Pancreas (tissue), 10 donors: ENCODE measurements around the gene NUDT22. TPM values are rescaled to one million over a fixed set of nuclear protein-coding genes. Genes with fewer than 3 reads are reported as not detected.
"Not testable (repeated sequence)": the region's sequence is repeated elsewhere in the genome, so short reads cannot be mapped to it uniquely, and the experiment has no call there.

Experiments
- ATAC-seq, 4 donors: fragments of 200-7000 bp; cut with Tn5 transposase; one replicate each; pipeline versions ENCODE4 v1.8.0 to v1.9.1; 2020; ENCODE audit warnings: mild to moderate bottlenecking in 4 of 4, moderate library complexity in 4 of 4
- DNase-seq, 6 donors: peaks; one replicate each; pipeline ENCODE4 v3.0.0-alpha.2; 2020
- FAIRE-seq: peaks from 2 replicates; lab custom pipeline; 2012; peaks lifted over from hg19 to GRCh38; lab: Jason Lieb, UNC
- H3K27ac ChIP-seq, 4 donors: fragments of 200-600 bp; sonication (generic); 1 replicate in 3 of 4; 2 replicates in 1 of 4; pipeline versions ENCODE4 v1.5.0 to v1.8.0; 2020
- H3K27me3 ChIP-seq, 4 donors: fragments of 200-600 bp; one replicate each; pipeline ENCODE4 v1.8.0; 2021
- H3K36me3 ChIP-seq, 3 donors: fragments of 200-600 bp; sonication (generic) in 1 of 3; one replicate each; pipeline versions ENCODE4 v1.5.0 to v1.8.0; 2020 to 2021
- H3K4me1 ChIP-seq, 3 donors: fragments of 200-600 bp; one replicate each; pipeline ENCODE4 v1.8.0; 2021
- H3K4me3 ChIP-seq, 4 donors: fragments of 200-600 bp; sonication (generic) in 2 of 4; one replicate each; pipeline versions ENCODE4 v1.5.0 to v1.8.0; 2020 to 2021
- H3K9me3 ChIP-seq, 4 donors: fragments of 200-600 bp; one replicate each; pipeline ENCODE4 v1.8.0; 2021
- CTCF ChIP-seq, 4 donors: fragments of 200-600 bp; sonication (generic) in 3 of 4; IDR thresholded peaks; one replicate each; pipeline versions ENCODE4 v1.5.0 to v1.8.0; 2021; ENCODE audit warnings: antibody characterized with exemption in 4 of 4
- WGBS, 2 donors: extraction: QIAGEN DNeasy Blood & Tissue Kit; methylation state at CpG; one replicate each; pipeline ENCODE4 v1.1.7; 2013; 5-methylcytosine and 5-hydroxymethylcytosine counted together
- intact Hi-C, 3 donors: fragments of 100-400 bp; cut with DNase I; formaldehyde crosslinking; loops; one replicate each; pipeline versions ENCODE4 v1.11.1 to v1.14.2; 2022
- polyA plus RNA-seq, 2 donors: library from polyadenylated mRNA; stranded (reverse); fragments of 200-250 nt; gene quantifications; one replicate each; pipeline ENCODE4 v1.2.3, GENCODE V29; 2013
- total RNA-seq, 6 donors: library from RNA; stranded (reverse); fragmentation: NEBNext Ultra II Directional in 4 of 6; extraction: Animal tissue kit (Norgen Biotek cat#: 25700) in 4 of 6; gene quantifications; one replicate each; pipeline versions ENCODE4 v1.2.1 to v1.2.4, GENCODE V29; 2021 to 2023
- donor health status: healthy with polysubstance abuse.
- donor health status: DM: no; HTN: no; CAD: no; lungs with moderate emphysema.
- donor health status: DM: no; HTN: no; CAD: no.
- donor health status: control.
- donor health status: control.
- donor health status: Bipolar disorder and iron deficiency.
- donor health status: DM: yes; HTN: yes; CAD: no.
- donor health status: DM: no; HTN: no; CAD: no.
- donor health status: DM: no; HTN: no; CAD: no.
- donor health status: DM: yes; HTN: yes; CAD: no.

NUDT22 gene
- total and polyA plus RNA-seq, 8 donors = 32.6 to 115 (median 39.0) TPM

DNA sequence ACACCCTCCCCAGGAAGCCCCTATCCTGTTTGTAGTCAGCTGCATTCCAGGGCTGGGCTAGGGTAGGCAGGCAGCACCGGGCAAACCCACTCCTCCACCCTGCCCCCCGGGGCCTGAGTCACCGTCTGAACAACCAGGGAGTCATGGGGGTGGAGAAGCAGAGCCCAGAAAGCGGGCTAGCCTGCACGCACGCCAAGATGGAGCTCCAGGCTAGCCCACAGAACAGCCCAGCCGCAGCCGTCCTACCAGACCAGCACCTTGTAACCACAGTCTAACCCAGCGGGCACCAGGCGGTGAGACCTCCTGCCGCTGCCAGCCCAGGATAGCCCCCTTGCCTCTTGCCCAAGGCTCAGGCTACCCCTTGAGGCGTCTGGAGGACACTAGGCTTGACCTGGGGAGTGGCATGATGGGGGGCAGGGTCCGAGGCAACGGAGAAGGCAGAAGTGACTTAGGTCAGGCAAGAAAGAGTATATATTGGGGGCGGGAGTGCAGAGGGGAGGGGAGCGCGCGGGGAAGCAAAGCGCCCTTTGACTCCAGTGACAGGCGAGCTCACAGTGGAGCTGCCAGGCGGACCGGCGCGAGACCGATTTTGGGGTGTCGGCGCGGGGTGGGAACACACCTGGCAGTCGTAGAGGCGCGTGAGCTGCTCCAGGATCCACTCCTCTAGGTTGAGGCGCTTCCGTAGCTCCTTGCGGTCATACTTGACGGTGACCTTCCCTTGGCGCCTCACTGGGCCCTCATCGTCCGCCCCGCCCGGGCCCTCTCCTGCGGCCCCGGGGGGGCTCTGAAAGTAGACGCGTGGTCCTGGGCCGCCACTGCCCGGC lies 19.9 kb downstream of the NUDT22 start:
- FAIRE-seq = no peak
- peaks cover 0 to 24% (median 17%) of the 10 kb centered on the region in 3 donors for H3K4me1 ChIP-seq
- peak; percentile 8 to 22 (median 17) for ATAC-seq

GRCh38 chr11:64246621-64246870 lies 20.5 kb downstream of the NUDT22 start:
- WGBS, 2 donors = 0% methylated on average over 16 to 43 of the region's 43 CpGs
- H3K9me3 ChIP-seq, H3K36me3 ChIP-seq, H3K27me3 ChIP-seq, intact Hi-C loops, DNase-seq, FAIRE-seq: not testable (repeated sequence)
- peak overlapping the region; percentile 76 to 89 (median 83) for H3K27ac ChIP-seq
- ATAC-seq = peak in 1 of 4 donors; percentile 0
- peak overlapping the region in 3 of 4 donors; percentile 35 to 70 (median 54) for H3K4me3 ChIP-seq
- H3K4me1 ChIP-seq = peaks cover 0 to 24% (median 17%) of the 10 kb centered on the region in 3 donors

More for the DNA sequence above, 19.9 kb downstream of the NUDT22 start:
- TF ChIP-seq CTCF (IDR thresholded peaks at IDR 0.05) = no peak
- H3K27me3 ChIP-seq = no peaks in the 10 kb centered on the region
- DNase-seq = peak; percentile 84 to 92 (median 88)
- intact Hi-C loops = no loop called here
- peak overlapping the region; percentile 76 to 89 (median 83) for H3K27ac ChIP-seq
- H3K36me3 ChIP-seq = no peaks in the 10 kb centered on the region
- WGBS, 2 donors = 1% methylated on average over 31 to 46 of the region's 46 CpGs
- H3K4me3 ChIP-seq = peak overlapping the region; percentile 35 to 75 (median 62)
- no peaks in the 10 kb centered on the region for H3K9me3 ChIP-seq

GRCh38 chr11:64246871-64247728 lies 21.0 kb downstream of the NUDT22 start, which contains the start of gene PPP1R14B:
Gene PPP1R14B (minus strand): TSS chr11:64246943. CDS start chr11:64246673, 270 bp downstream.
- peak within 1 kb of the TSS; percentile 76 to 89 (median 83) for H3K27ac ChIP-seq
- H3K4me3 ChIP-seq = peak within 1 kb of the TSS; percentile 35 to 75 (median 62)
- H3K4me1 ChIP-seq = peaks cover 0 to 24% (median 17%) of the 10 kb centered on the region in 3 donors
- TF ChIP-seq CTCF (IDR thresholded peaks at IDR 0.05) = peak in 1 of 4 donors; percentile 5
- peak; percentile 55 to 74 (median 68) for ATAC-seq
- intact Hi-C loops = no loop called here
- no peak for FAIRE-seq
- peak; percentile 84 to 95 (median 90) for DNase-seq
- no peaks in the 10 kb centered on the region for H3K27me3 ChIP-seq
- no peaks in the 10 kb centered on the region for H3K36me3 ChIP-seq
- WGBS, 2 donors = 0% methylated on average over 56 to 73 of the region's 74 CpGs
- H3K9me3 ChIP-seq = no peaks in the 10 kb centered on the region

- intact Hi-C loops = no loop called here
- 32 to 36% methylated on average over 30 to 31 of the region's 31 CpGs for WGBS, 2 donors
- ATAC-seq (no peak), FAIRE-seq (no peak), DNase-seq (no peak)
- peak overlapping the region; percentile 35 to 70 (median 48) for H3K4me3 ChIP-seq
- no peaks in the 10 kb centered on the region for H3K36me3 ChIP-seq
- no peaks in the 10 kb centered on the region for H3K27me3 ChIP-seq
- no peaks in the 10 kb centered on the region for H3K9me3 ChIP-seq
- TF ChIP-seq CTCF (IDR thresholded peaks at IDR 0.05) = no peak
- H3K27ac ChIP-seq = peak overlapping the region in 2 of 4 donors; percentile 72 to 85
- peaks cover 0 to 19% (median 11%) of the 10 kb centered on the region in 3 donors for H3K4me1 ChIP-seq
Measured at GRCh38 chr11:64247729-64248531, 21.9 kb downstream of the NUDT22 start.
